ENCODE data around the gene MAP4K5.

Gene MAP4K5

DNA sequence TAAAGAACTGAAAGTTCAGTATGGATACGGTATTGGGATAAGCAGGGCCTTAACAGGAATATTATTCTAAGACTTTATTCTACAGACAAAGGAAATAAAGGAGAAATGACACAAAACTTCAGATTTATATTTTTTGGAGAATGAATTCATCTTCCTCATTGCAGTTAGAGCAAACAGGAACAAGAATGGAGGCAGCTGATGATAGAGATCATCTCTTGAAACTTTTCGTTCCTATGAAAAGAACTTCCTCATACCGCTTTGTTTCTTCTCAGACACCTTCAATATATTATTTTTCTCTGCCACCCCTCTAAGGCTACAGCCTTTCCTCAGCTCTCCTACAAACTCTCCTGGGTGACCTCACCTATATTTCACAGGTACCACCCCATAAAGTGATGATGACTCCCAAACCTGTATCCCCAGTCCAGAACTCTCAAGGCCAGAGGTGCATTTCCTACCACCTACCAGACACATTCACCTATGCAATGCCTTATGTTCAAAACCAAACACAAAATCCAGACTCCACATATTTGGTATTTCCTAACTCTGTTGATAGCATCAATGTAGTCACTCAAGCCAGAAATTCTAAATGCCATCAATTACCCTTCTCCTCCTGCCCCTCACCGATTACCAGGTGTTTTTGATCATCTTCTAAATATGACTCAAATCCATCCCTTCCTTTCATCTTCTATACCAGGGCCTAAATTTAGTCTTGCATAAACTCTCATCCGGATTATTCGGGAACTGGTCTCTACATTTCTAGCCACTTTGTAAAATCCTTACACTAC lies 7.4 kb downstream of the MAP4K5 start:
- H3K4me1 ChIP-seq (ENCODE audit: insufficient read depth, insufficient read length), result no peaks in the 10 kb centered on the region
- TF ChIP-seq YY1 (IDR thresholded peaks at IDR 0.05; ENCODE audit: insufficient read depth, insufficient read length) (no peak), SUZ12 (IDR thresholded peaks at IDR 0.05; ENCODE audit: extremely low read depth, insufficient read depth, insufficient read length) (no peak), ZNF274 (IDR thresholded peaks at IDR 0.05; ENCODE audit: low read depth, low read length) (no peak)
- H3K9ac ChIP-seq (ENCODE audit: insufficient read length, low read depth), result no peak overlapping the region
- no peak for DNase-seq (ENCODE audit: low read depth, low spot score)
- peaks cover 13% of the 10 kb centered on the region for H3K36me3 ChIP-seq (ENCODE audit: insufficient read depth, insufficient read length, low read length)
- no peaks in the 10 kb centered on the region for H3K9me3 ChIP-seq (ENCODE audit: insufficient read depth, low read length)
- no peaks in the 10 kb centered on the region for H3K27me3 ChIP-seq (ENCODE audit: insufficient read depth, insufficient read length)
- no peak overlapping the region for H3K4me3 ChIP-seq (ENCODE audit: insufficient read length, low read depth)

DNA sequence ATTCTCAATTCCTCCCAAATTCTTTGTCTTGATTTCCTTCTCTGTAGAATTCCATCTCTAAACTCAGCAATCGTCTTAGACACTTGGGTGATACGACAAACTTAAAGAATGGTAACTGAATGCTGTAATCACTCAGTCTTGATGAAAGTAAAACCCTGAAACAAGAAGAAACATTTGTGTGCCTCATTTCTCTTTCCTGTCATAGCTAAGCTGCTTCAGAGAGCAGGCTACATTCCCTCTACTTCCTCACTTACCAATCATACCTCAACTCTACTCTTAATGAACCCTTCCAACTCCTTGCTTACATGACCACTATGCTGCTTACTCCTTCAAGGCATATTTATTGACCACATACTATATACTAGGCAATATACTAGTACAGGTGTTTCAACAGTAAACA lies 8.3 kb downstream of the MAP4K5 start:
- Histone ChIP-seq H3K4me1 (ENCODE audit: insufficient read depth, insufficient read length) (no peaks in the 10 kb centered on the region), H3K9ac (ENCODE audit: insufficient read length, low read depth) (no peak overlapping the region), H3K4me3 (ENCODE audit: insufficient read length, low read depth) (no peak overlapping the region), H3K36me3 (ENCODE audit: insufficient read depth, insufficient read length, low read length) (peaks cover 8% of the 10 kb centered on the region), H3K9me3 (ENCODE audit: insufficient read depth, low read length) (no peaks in the 10 kb centered on the region), H3K27me3 (ENCODE audit: insufficient read depth, insufficient read length) (no peaks in the 10 kb centered on the region)
- DNase-seq (ENCODE audit: low read depth, low spot score), result no peak
- TF ChIP-seq SUZ12 (IDR thresholded peaks at IDR 0.05; ENCODE audit: extremely low read depth, insufficient read depth, insufficient read length) (no peak), ZNF274 (IDR thresholded peaks at IDR 0.05; ENCODE audit: low read depth, low read length) (no peak), YY1 (IDR thresholded peaks at IDR 0.05; ENCODE audit: insufficient read depth, insufficient read length) (no peak)

DNA sequence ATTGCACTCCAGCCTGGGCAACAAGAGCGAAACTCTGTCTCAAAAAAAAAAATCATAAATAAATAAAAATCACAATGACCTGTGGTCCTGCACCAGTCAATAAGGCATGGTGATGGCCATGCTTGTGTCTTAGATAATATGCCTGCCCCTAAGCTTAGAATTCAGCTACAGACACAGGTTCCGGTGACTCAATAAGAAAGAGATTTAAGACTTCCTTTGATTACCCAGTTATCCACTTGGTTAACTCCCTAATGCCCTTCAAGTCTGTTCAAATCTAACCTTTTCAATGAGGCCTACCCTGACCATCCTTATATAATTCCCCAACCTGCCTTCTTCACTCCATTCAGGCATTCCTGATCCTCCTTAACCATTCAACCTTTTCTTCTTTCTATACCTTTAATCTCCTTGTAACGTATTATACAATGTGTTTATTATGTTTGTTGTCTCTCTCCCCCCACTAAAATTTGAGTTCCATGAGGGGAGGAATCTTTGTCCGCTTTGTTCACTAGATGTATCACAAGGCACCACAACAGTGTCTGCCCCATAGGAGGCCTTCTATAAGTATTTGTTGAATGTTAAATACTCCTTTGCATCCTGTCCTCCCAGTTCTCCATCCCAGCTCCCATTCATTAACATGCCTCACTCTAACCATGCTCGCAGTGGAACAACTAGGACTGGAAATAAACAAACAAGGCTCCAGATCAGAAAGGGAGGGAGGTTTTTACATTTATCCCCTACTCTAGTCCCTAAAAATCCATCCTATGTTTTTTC lies 8.9 kb downstream of the MAP4K5 start:
- H3K9me3 ChIP-seq (ENCODE audit: insufficient read depth, low read length), result no peaks in the 10 kb centered on the region
- DNase-seq (ENCODE audit: low read depth, low spot score), result no peak

DNA sequence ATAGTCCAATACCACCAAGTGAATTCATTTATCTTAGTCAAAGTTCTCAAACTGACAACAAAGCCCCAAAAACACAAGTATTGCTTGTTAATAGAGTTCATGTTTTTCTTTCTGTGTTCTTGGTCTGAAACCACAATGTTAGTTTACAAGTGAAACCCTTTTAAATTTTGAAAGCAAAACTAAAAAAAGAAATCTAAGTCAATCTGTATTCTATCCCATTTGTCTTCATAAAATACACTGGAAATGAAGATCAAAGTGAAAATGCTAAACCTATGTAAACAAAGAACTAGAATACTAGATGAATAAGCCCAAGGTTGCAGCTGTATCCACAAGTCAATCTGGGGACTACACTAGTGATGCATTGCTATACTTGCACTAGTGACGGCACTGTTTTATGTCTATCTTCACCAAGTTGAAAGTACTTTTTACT lies 10.4 kb downstream of the MAP4K5 start:
- H3K9me3 ChIP-seq (ENCODE audit: insufficient read depth, low read length), result no peaks in the 10 kb centered on the region
- H3K9ac ChIP-seq (ENCODE audit: insufficient read length, low read depth), result no peak overlapping the region
- H3K4me3 ChIP-seq (ENCODE audit: insufficient read length, low read depth), result no peak overlapping the region
- DNase-seq (ENCODE audit: low read depth, low spot score), result no peak
- no peak for TF ChIP-seq YY1 (IDR thresholded peaks at IDR 0.05; ENCODE audit: insufficient read depth, insufficient read length)
- TF ChIP-seq ZNF274 (IDR thresholded peaks at IDR 0.05; ENCODE audit: low read depth, low read length), result no peak
- TF ChIP-seq SUZ12 (IDR thresholded peaks at IDR 0.05; ENCODE audit: extremely low read depth, insufficient read depth, insufficient read length), result no peak
- H3K27me3 ChIP-seq (ENCODE audit: insufficient read depth, insufficient read length), result no peaks in the 10 kb centered on the region
- H3K4me1 ChIP-seq (ENCODE audit: insufficient read depth, insufficient read length), result no peaks in the 10 kb centered on the region
- no peaks in the 10 kb centered on the region for H3K36me3 ChIP-seq (ENCODE audit: insufficient read depth, insufficient read length, low read length)

More for the DNA sequence above, 8.9 kb downstream of the MAP4K5 start:
- TF ChIP-seq YY1 (IDR thresholded peaks at IDR 0.05; ENCODE audit: insufficient read depth, insufficient read length) (no peak), ZNF274 (IDR thresholded peaks at IDR 0.05; ENCODE audit: low read depth, low read length) (no peak), SUZ12 (IDR thresholded peaks at IDR 0.05; ENCODE audit: extremely low read depth, insufficient read depth, insufficient read length) (no peak)
- Histone ChIP-seq H3K27me3 (ENCODE audit: insufficient read depth, insufficient read length) (no peaks in the 10 kb centered on the region), H3K4me3 (ENCODE audit: insufficient read length, low read depth) (no peak overlapping the region), H3K4me1 (ENCODE audit: insufficient read depth, insufficient read length) (no peaks in the 10 kb centered on the region), H3K9ac (ENCODE audit: insufficient read length, low read depth) (no peak overlapping the region), H3K36me3 (ENCODE audit: insufficient read depth, insufficient read length, low read length) (peaks cover 2% of the 10 kb centered on the region)

DNA sequence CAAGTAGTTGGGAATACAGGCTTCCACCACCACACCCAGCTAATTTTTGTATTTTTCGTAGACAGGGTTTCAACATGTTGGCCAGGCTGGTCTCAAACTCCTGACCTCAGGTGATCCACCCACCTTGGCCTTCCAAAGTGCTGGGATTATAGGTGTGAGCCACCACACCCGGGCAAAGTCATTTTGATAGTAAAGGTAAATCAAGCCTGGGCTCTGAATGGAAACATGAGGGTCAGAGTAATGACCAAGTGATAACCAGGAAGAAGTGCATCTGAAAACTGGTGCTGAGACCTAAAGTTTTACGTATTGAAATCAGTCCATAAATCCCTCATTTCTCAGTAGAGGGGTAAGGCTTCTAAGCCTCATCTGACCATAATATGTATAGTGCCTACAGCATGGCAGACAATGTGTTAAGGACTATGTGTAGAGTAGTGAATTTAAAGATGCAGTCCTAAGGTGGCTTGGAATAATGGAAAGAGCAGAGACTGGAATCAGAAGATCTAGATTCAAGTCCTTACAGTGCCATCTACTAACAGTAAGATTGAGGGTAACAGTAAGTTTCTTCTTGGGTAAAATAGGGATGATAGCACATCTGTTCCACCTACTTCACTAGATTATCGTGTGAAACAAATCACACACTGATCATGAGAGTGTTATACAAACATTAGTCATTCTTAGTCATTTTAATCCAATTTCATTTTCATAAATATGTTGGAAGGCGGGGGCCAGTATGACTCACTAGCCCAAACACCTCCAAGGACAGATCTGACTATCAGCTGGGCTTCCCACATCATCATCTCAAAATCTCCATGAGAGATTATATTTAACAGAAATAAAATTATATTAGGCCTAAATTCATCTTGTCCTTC lies 11.2 kb downstream of the MAP4K5 start:
- no peak overlapping the region for H3K4me3 ChIP-seq (ENCODE audit: insufficient read length, low read depth)
- H3K4me1 ChIP-seq (ENCODE audit: insufficient read depth, insufficient read length), result no peaks in the 10 kb centered on the region
- no peaks in the 10 kb centered on the region for H3K36me3 ChIP-seq (ENCODE audit: insufficient read depth, insufficient read length, low read length)
- TF ChIP-seq YY1 (IDR thresholded peaks at IDR 0.05; ENCODE audit: insufficient read depth, insufficient read length), result no peak
- no peak for TF ChIP-seq SUZ12 (IDR thresholded peaks at IDR 0.05; ENCODE audit: extremely low read depth, insufficient read depth, insufficient read length)
- no peak for TF ChIP-seq ZNF274 (IDR thresholded peaks at IDR 0.05; ENCODE audit: low read depth, low read length)
- no peak for DNase-seq (ENCODE audit: low read depth, low spot score)
- no peak overlapping the region for H3K9ac ChIP-seq (ENCODE audit: insufficient read length, low read depth)
- H3K27me3 ChIP-seq (ENCODE audit: insufficient read depth, insufficient read length), result no peaks in the 10 kb centered on the region
- no peaks in the 10 kb centered on the region for H3K9me3 ChIP-seq (ENCODE audit: insufficient read depth, low read length)

DNA sequence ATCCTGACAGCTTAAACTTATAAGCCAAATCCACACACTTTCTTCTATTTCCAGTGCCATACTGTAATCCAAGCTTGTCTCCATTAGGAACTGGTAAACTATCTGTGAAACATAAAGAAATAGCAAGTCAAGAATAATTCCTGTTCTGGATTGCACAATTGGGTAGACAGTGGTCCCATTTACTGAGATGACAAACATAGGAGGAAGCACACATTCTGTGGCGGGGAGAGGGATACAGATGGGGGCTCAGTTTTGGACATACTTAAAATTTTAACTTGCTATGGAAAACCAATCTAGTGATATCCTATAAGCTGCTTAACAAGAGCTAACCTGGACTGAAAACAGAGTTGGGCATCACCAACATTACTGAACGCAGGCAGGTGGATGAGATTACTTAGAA lies 16.3 kb downstream of the MAP4K5 start:
- Histone ChIP-seq H3K4me1 (ENCODE audit: insufficient read depth, insufficient read length) (no peaks in the 10 kb centered on the region), H3K27me3 (ENCODE audit: insufficient read depth, insufficient read length) (no peaks in the 10 kb centered on the region), H3K36me3 (ENCODE audit: insufficient read depth, insufficient read length, low read length) (peaks cover 5% of the 10 kb centered on the region), H3K4me3 (ENCODE audit: insufficient read length, low read depth) (no peak overlapping the region), H3K9ac (ENCODE audit: insufficient read length, low read depth) (no peak overlapping the region), H3K9me3 (ENCODE audit: insufficient read depth, low read length) (no peaks in the 10 kb centered on the region)
- DNase-seq (ENCODE audit: low read depth, low spot score), result no peak
- TF ChIP-seq ZNF274 (IDR thresholded peaks at IDR 0.05; ENCODE audit: low read depth, low read length) (no peak), YY1 (IDR thresholded peaks at IDR 0.05; ENCODE audit: insufficient read depth, insufficient read length) (no peak), SUZ12 (IDR thresholded peaks at IDR 0.05; ENCODE audit: extremely low read depth, insufficient read depth, insufficient read length) (no peak)
